Keratinocyte (primary cell): ENCODE data around the gene NPTXR.

Source experiments
- CTCF ChIP-seq, 3 experiments: IDR thresholded peaks in 1 of 3; conservative IDR thresholded peaks in 1 of 3; optimal IDR thresholded peaks in 1 of 3; 2 replicates in 2 of 3; 3 replicates in 1 of 3; pipeline versions ENCODE3 to v1.5.1; 2011; ENCODE audit warnings: low read length in 3 of 3, mild to moderate bottlenecking in 3 of 3, moderate library complexity in 2 of 3, control low read depth in 1 of 3, inconsistent platforms in 1 of 3; ENCODE audit not compliant: insufficient read depth in 2 of 3; ENCODE audit errors: extremely low read depth in 1 of 3
- EZH2 ChIP-seq: IDR thresholded peaks from one replicate; pipeline ENCODE4 v1.6.1; 2012; ENCODE audit warnings: inconsistent platforms, mild to moderate bottlenecking, low read length, moderate library complexity

GRCh38 chr22:38864361-38865191, 20.7 kb upstream of the NPTXR start:
- TF ChIP-seq CTCF (optimal IDR thresholded peaks at IDR 0.05 in 1 of 3, IDR thresholded peaks at IDR 0.05 in 1 of 3, conservative IDR thresholded peaks at IDR 0.05 in 1 of 3; ENCODE audit: extremely low read depth in 1 of 3, insufficient read depth in 2 of 3, low read length in 3 of 3) (no peak), EZH2 (no peak)
